Muscle layer of colon (tissue), 2 donors: ENCODE results near the gene HOXC9.

Experiments used
- H3K27ac ChIP-seq: one replicate; pipeline ENCODE4 v1.7.0; 2013; ENCODE audit warnings: low read depth, mild to moderate bottlenecking, low read length, moderate library complexity
- H3K27me3 ChIP-seq, 2 donors: one replicate each; pipeline ENCODE4 v1.7.0; 2013; ENCODE audit warnings: low read length in 2 of 2, mild to moderate bottlenecking in 2 of 2; ENCODE audit not compliant: insufficient read depth in 2 of 2, control insufficient read depth in 1 of 2
- H3K36me3 ChIP-seq: one replicate; pipeline ENCODE4 v1.7.0; 2013; ENCODE audit warnings: mild to moderate bottlenecking, low read length; ENCODE audit not compliant: insufficient read depth
- H3K4me1 ChIP-seq: one replicate; pipeline ENCODE4 v1.7.0; 2013; ENCODE audit warnings: mild to moderate bottlenecking, low read length; ENCODE audit not compliant: insufficient read depth
- H3K4me3 ChIP-seq, 2 donors: one replicate each; pipeline ENCODE4 v1.7.0; 2013; ENCODE audit warnings: low read length in 2 of 2, low read depth in 1 of 2, mild to moderate bottlenecking in 1 of 2, moderate library complexity in 1 of 2
- H3K9ac ChIP-seq: one replicate; pipeline ENCODE4 v1.7.0; 2013; ENCODE audit warnings: low read length
- H3K9me3 ChIP-seq: one replicate; pipeline ENCODE4 v1.7.0; 2013; ENCODE audit warnings: mild to moderate bottlenecking, low read length
- donor health status: abdominal sarcoma.
- donor health status: Adenocarcinoma of cecum.

The HOXC9 gene

GRCh38 chr12:53980104-53980801, 19.7 kb upstream of the HOXC9 start:
- H3K9me3 ChIP-seq: no peaks in the 10 kb centered on the region
- H3K4me3 ChIP-seq: no peak overlapping the region
- H3K4me1 ChIP-seq: peaks cover 4% of the 10 kb centered on the region
- peaks cover 57 to 83% of the 10 kb centered on the region in 2 donors for H3K27me3 ChIP-seq
- H3K27ac ChIP-seq: no peak overlapping the region
- H3K9ac ChIP-seq: no peak overlapping the region
- H3K36me3 ChIP-seq: no peaks in the 10 kb centered on the region

GRCh38 chr12:53980802-53981496, 19.0 kb upstream of the HOXC9 start:
- H3K4me3 ChIP-seq: no peak overlapping the region
- H3K36me3 ChIP-seq: no peaks in the 10 kb centered on the region
- H3K9me3 ChIP-seq: no peaks in the 10 kb centered on the region
- H3K9ac ChIP-seq: no peak overlapping the region
- no peak overlapping the region for H3K27ac ChIP-seq
- H3K27me3 ChIP-seq: peaks cover 60 to 83% of the 10 kb centered on the region in 2 donors
- peaks cover 11% of the 10 kb centered on the region for H3K4me1 ChIP-seq

- H3K27me3 ChIP-seq: peaks cover 56 to 83% of the 10 kb centered on the region in 2 donors
- H3K9me3 ChIP-seq: no peaks in the 10 kb centered on the region
- no peak overlapping the region for H3K9ac ChIP-seq
- H3K4me3 ChIP-seq: no peak overlapping the region
- no peaks in the 10 kb centered on the region for H3K36me3 ChIP-seq
- peaks cover 17% of the 10 kb centered on the region for H3K4me1 ChIP-seq
- H3K27ac ChIP-seq: no peak overlapping the region
Observed at GRCh38 chr12:53981634-53982565, 18.1 kb upstream of the HOXC9 start.

GRCh38 chr12:53982648-53983567, 17.1 kb upstream of the HOXC9 start:
- peaks cover 17% of the 10 kb centered on the region for H3K4me1 ChIP-seq

GRCh38 chr12:53983568-53983949, 16.4 kb upstream of the HOXC9 start:
- Histone ChIP-seq H3K4me1 (peaks cover 17% of the 10 kb centered on the region), H3K9me3 (no peaks in the 10 kb centered on the region), H3K27me3 (peaks cover 55 to 85% of the 10 kb centered on the region in 2 donors), H3K36me3 (no peaks in the 10 kb centered on the region), H3K9ac (no peak overlapping the region), H3K4me3 (no peak overlapping the region), H3K27ac (no peak overlapping the region)

More at GRCh38 chr12:53982648-53983567, 17.1 kb upstream of the HOXC9 start:
- Histone ChIP-seq H3K36me3 (no peaks in the 10 kb centered on the region), H3K9me3 (no peaks in the 10 kb centered on the region), H3K27me3 (peaks cover 51 to 83% of the 10 kb centered on the region in 2 donors), H3K4me3 (no peak overlapping the region), H3K27ac (no peak overlapping the region), H3K9ac (no peak overlapping the region)

GRCh38 chr12:53983950-53984572, 15.9 kb upstream of the HOXC9 start:
- Histone ChIP-seq H3K9ac (no peak overlapping the region), H3K4me3 (no peak overlapping the region), H3K4me1 (peaks cover 17% of the 10 kb centered on the region), H3K27me3 (peaks cover 59 to 85% of the 10 kb centered on the region in 2 donors), H3K27ac (no peak overlapping the region), H3K36me3 (no peaks in the 10 kb centered on the region), H3K9me3 (no peaks in the 10 kb centered on the region)

GRCh38 chr12:53984901-53985691, 14.9 kb upstream of the HOXC9 start, which contains the start of gene HOXC10:
Gene HOXC10 (plus strand): TSS chr12:53985146. CDS start chr12:53985260, 114 bp downstream.
- H3K27me3 ChIP-seq: peaks cover 61 to 88% of the 10 kb centered on the region in 2 donors

GRCh38 chr12:53985692-53985993, 14.3 kb upstream of the HOXC9 start:
- peak overlapping the region; percentile 20 to 63 for H3K4me3 ChIP-seq
- H3K27me3 ChIP-seq: peaks cover 64 to 90% of the 10 kb centered on the region in 2 donors
- no peak overlapping the region for H3K9ac ChIP-seq
- H3K27ac ChIP-seq: no peak overlapping the region
- H3K4me1 ChIP-seq: peaks cover 20% of the 10 kb centered on the region
- H3K36me3 ChIP-seq: no peaks in the 10 kb centered on the region
- H3K9me3 ChIP-seq: no peaks in the 10 kb centered on the region

More at GRCh38 chr12:53984901-53985691, 14.9 kb upstream of the HOXC9 start, which contains the start of gene HOXC10:
- Histone ChIP-seq H3K36me3 (no peaks in the 10 kb centered on the region), H3K4me1 (peaks cover 20% of the 10 kb centered on the region), H3K4me3 (peak within 1 kb of the TSS; percentile 22 to 63), H3K27ac (no peak within 1 kb of the TSS), H3K9ac (no peak within 1 kb of the TSS), H3K9me3 (no peaks in the 10 kb centered on the region)

- H3K4me1 ChIP-seq: peaks cover 20% of the 10 kb centered on the region
- H3K27ac ChIP-seq: no peak overlapping the region
- no peaks in the 10 kb centered on the region for H3K36me3 ChIP-seq
- H3K9me3 ChIP-seq: no peaks in the 10 kb centered on the region
- H3K9ac ChIP-seq: no peak overlapping the region
- peaks cover 68 to 95% of the 10 kb centered on the region in 2 donors for H3K27me3 ChIP-seq
- peak overlapping the region; percentile 20 to 63 for H3K4me3 ChIP-seq
Observed at GRCh38 chr12:53985994-53986685, 13.8 kb upstream of the HOXC9 start.
